AG09309 (cell line): ENCODE data around the gene SERTAD2.

ENCODE experiments used
- DNase-seq: peaks from one replicate; pipeline ENCODE4 v3.0.0-alpha.2; 2010; ENCODE audit warnings: low read depth
- H3K4me3 ChIP-seq: 2 replicates; pipeline ENCODE4 v1.5.1; 2011; ENCODE audit warnings: mild to moderate bottlenecking, low read depth, low read length, moderate library complexity; ENCODE audit not compliant: control insufficient read depth
- CTCF ChIP-seq: IDR thresholded peaks from 2 replicates; pipeline ENCODE4 v1.5.1; 2011; ENCODE audit warnings: mild to moderate bottlenecking, low read depth, low read length, inconsistent platforms; ENCODE audit not compliant: insufficient read depth, control insufficient read depth; ENCODE audit errors: missing control alignments

The SERTAD2 gene

GRCh38 chr2:64657411-64657810 lies 3.7 kb upstream of the SERTAD2 start:
- DNase-seq = no peak
- no peak for TF ChIP-seq CTCF
- no peak overlapping the region for H3K4me3 ChIP-seq

GRCh38 chr2:64656379-64656778 lies 2.7 kb upstream of the SERTAD2 start:
- no peak for TF ChIP-seq CTCF
- no peak overlapping the region for H3K4me3 ChIP-seq
- no peak for DNase-seq

- DNase-seq = no peak
- no peak for TF ChIP-seq CTCF
- no peak overlapping the region for H3K4me3 ChIP-seq
These were observed 2.2 kb upstream of the SERTAD2 start for GRCh38 chr2:64655873-64656272.

- DNase-seq = no peak
- peak; percentile 35 for TF ChIP-seq CTCF
- peak overlapping the region; percentile 79 for H3K4me3 ChIP-seq
These were observed 1.4 kb upstream of the SERTAD2 start for GRCh38 chr2:64655018-64655664.

- TF ChIP-seq CTCF = no peak
- DNase-seq = peak; percentile 55
- peak overlapping the region; percentile 79 for H3K4me3 ChIP-seq
These were observed 524 bp upstream of the SERTAD2 start for GRCh38 chr2:64654063-64654811.

- peak overlapping the region; percentile 89 for H3K4me3 ChIP-seq
- no peak for TF ChIP-seq CTCF
- DNase-seq = peak; percentile 62
These were observed 1.2 kb downstream of the SERTAD2 start for GRCh38 chr2:64652231-64653108.
